GM12878 (cell line): ENCODE data around the gene MMADHC. TPM values are rescaled to one million over a fixed set of nuclear protein-coding genes. Genes with fewer than 3 reads are reported as not detected.

Experiments used
- ATAC-seq: fragments of 200-7000 bp; cut with Tn5 transposase; 3 replicates; pipeline ENCODE4 v1.9.1; 2020; ENCODE audit warnings: mild to moderate bottlenecking, moderate library complexity
- BruUV-seq: library from RNA; stranded (reverse); fragments of 400-500 nt; replicated peaks from 2 replicates; lab custom pipeline; 2021; lab: Mats Ljungman, UMichigan
- CTCF ChIA-PET: fragments of 300-600 bp; sonication (Branson Sonifier 250); formaldehyde crosslinking; extraction: SDS; loops from one replicate; lab custom pipeline; 2021; ENCODE audit warnings: inconsistent platforms; lab: Yijun Ruan, JAX
- POLR2A ChIA-PET: fragments of 350-600 bp; formaldehyde crosslinking; extraction: SDS; loops from one replicate; lab custom pipeline; 2021; ENCODE audit warnings: inconsistent platforms; lab: Charles Lee
- RAD21 ChIA-PET: fragments of 300-600 bp; sonication (Branson Sonifier 250); formaldehyde crosslinking; loops from one replicate; lab custom pipeline; 2023; ENCODE audit warnings: antibody characterized with exemption; ENCODE audit not compliant: unreplicated experiment; lab: Charles Lee
- SMC1A ChIA-PET: fragments of 300-600 bp; sonication (Branson Sonifier 250); formaldehyde crosslinking; loops from one replicate; lab custom pipeline; 2023; ENCODE audit not compliant: unreplicated experiment, uncharacterized antibody; lab: Charles Lee
- DNase-seq: peaks from one replicate; pipeline ENCODE4 v3.0.0-alpha.2; 2011; ENCODE audit warnings: low read depth, low spot score
- FAIRE-seq: peaks from 3 replicates; lab custom pipeline; 2011; peaks lifted over from hg19 to GRCh38; lab: Jason Lieb, UNC
- H2AFZ ChIP-seq: 2 replicates; pipeline ENCODE4 v1.6.0; 2011; ENCODE audit warnings: low read depth, low read length, control low read depth; ENCODE audit not compliant: control insufficient read depth
- H3K27ac ChIP-seq: 2 replicates; pipeline ENCODE4 v1.5.1; 2011; ENCODE audit warnings: control low read depth; ENCODE audit not compliant: control insufficient read depth, insufficient read depth
- H3K27me3 ChIP-seq, 2 experiments: replicated peaks in 1 of 2; 2 replicates each; pipeline versions ENCODE4 v1.6.0 to v1.6.1; 2011; ENCODE audit warnings: low read length in 1 of 2; ENCODE audit not compliant: control insufficient read depth in 2 of 2, insufficient read depth in 2 of 2
- H3K36me3 ChIP-seq, 2 experiments: 2 replicates each; pipeline ENCODE4 v1.5.1; 2011; ENCODE audit warnings: low read length in 1 of 2; ENCODE audit not compliant: control insufficient read depth in 2 of 2, insufficient read depth in 2 of 2
- H3K4me1 ChIP-seq: 2 replicates; pipeline ENCODE4 v1.6.1; 2011; ENCODE audit warnings: mild to moderate bottlenecking, low read length, moderate library complexity, mixed read lengths; ENCODE audit not compliant: control insufficient read depth, insufficient read depth
- H3K4me2 ChIP-seq: 2 replicates; pipeline ENCODE4 v1.6.0; 2011; ENCODE audit warnings: control low read depth; ENCODE audit not compliant: control insufficient read depth, insufficient read depth
- H3K4me3 ChIP-seq: fragments of 200-600 bp; sonication (generic); 2 replicates; pipeline ENCODE4 v1.5.1; 2016
- H3K79me2 ChIP-seq: 2 replicates; pipeline ENCODE4 v1.6.0; 2011; ENCODE audit warnings: low read length; ENCODE audit not compliant: control insufficient read depth, insufficient read depth
- H3K9ac ChIP-seq: 2 replicates; pipeline ENCODE4 v1.8.0; 2011; ENCODE audit warnings: low read length, control low read depth, mixed read lengths; ENCODE audit not compliant: control insufficient read depth, insufficient read depth
- H3K9me3 ChIP-seq: replicated peaks from 3 replicates; pipeline ENCODE4 v1.5.1; 2011; ENCODE audit warnings: mild to moderate bottlenecking, low read length; ENCODE audit not compliant: control insufficient read depth, insufficient read depth
- H4K20me1 ChIP-seq: 2 replicates; pipeline ENCODE4 v1.6.0; 2011; ENCODE audit not compliant: control insufficient read depth, insufficient read depth
- BACH1 ChIP-seq: fragments of 450-650 bp; IDR thresholded peaks from 2 replicates; pipeline ENCODE4 v1.6.1; 2017; ENCODE audit warnings: mild to moderate bottlenecking, borderline replicate concordance
- BCL11A ChIP-seq: IDR thresholded peaks from 2 replicates; pipeline ENCODE4 v1.6.1; 2011; ENCODE audit warnings: low read depth, low read length
- CBX5 ChIP-seq: sonication (generic); IDR thresholded peaks from 2 replicates; pipeline ENCODE4 v1.6.1; 2016; ENCODE audit warnings: low read depth, moderate library complexity, mild to moderate bottlenecking, inconsistent platforms
- CEBPZ ChIP-seq: fragments of 150-350 bp; IDR thresholded peaks from 2 replicates; pipeline ENCODE4 v1.6.1; 2016; ENCODE audit warnings: low read depth, low read length
- GABPA ChIP-seq: IDR thresholded peaks from 2 replicates; pipeline ENCODE4 v1.6.1; 2014; ENCODE audit warnings: antibody characterized with exemption, low read depth, mild to moderate bottlenecking, inconsistent platforms
- IKZF2 ChIP-seq, 2 experiments: fragments of 450-650 bp; IDR thresholded peaks; 2 replicates each; pipeline ENCODE4 v1.6.1; 2017; ENCODE audit warnings: mild to moderate bottlenecking in 2 of 2, moderate library complexity in 2 of 2
- IRF3 ChIP-seq: fragments of 450-650 bp; IDR thresholded peaks from 2 replicates; pipeline ENCODE4 v1.6.1; 2014; ENCODE audit warnings: mild to moderate bottlenecking
- NFXL1 ChIP-seq: fragments of 450-650 bp; IDR thresholded peaks from 2 replicates; pipeline ENCODE4 v1.6.1; 2017; ENCODE audit warnings: antibody characterized with exemption, mild to moderate bottlenecking, borderline replicate concordance
- PAX8 ChIP-seq: fragments of 450-650 bp; IDR thresholded peaks from 2 replicates; pipeline ENCODE4 v1.6.1; 2017; ENCODE audit warnings: mild to moderate bottlenecking, moderate library complexity
- POLR2A ChIP-seq: IDR thresholded peaks from 2 replicates; pipeline ENCODE4 v1.6.1; 2011; ENCODE audit warnings: low read depth, mild to moderate bottlenecking, low read length
- RAD51 ChIP-seq: fragments of 450-650 bp; IDR thresholded peaks from 2 replicates; pipeline ENCODE4 v1.6.1; 2016; ENCODE audit warnings: moderate library complexity, mild to moderate bottlenecking, inconsistent platforms
- RELA ChIP-seq: fragments of 450-650 bp; IDR thresholded peaks from 2 replicates; pipeline ENCODE4 v1.8.0; 2014; ENCODE audit warnings: borderline replicate concordance; ENCODE audit not compliant: partially characterized antibody
- SMARCA5 ChIP-seq: fragments of 450-650 bp; IDR thresholded peaks from 2 replicates; pipeline ENCODE4 v1.6.1; 2017; ENCODE audit warnings: mild to moderate bottlenecking
- STAT3 ChIP-seq: IDR thresholded peaks from 2 replicates; pipeline ENCODE4 v1.6.1; 2011; ENCODE audit warnings: low read depth, low read length, improper control_type of control experiment
- ZNF217 ChIP-seq: fragments of 450-650 bp; IDR thresholded peaks from 2 replicates; pipeline ENCODE4 v1.6.1; 2017; ENCODE audit warnings: antibody characterized with exemption, mild to moderate bottlenecking
- ZNF384 ChIP-seq: IDR thresholded peaks from 2 replicates; pipeline ENCODE4 v1.6.1; 2012; ENCODE audit warnings: low read depth, mild to moderate bottlenecking, low read length, improper control_type of control experiment, borderline replicate concordance
- WGBS: methylation state at CpG from one replicate; pipeline ENCODE4 v1.1.6; 2016; ENCODE audit warnings: low lambda C conversion rate; ENCODE audit not compliant: insufficient replicate concordance, insufficient coverage; ENCODE audit errors: missing lambda C conversion rate; 5-methylcytosine and 5-hydroxymethylcytosine counted together
- in situ Hi-C: fragments of 300-500 bp; cut with MboI; formaldehyde crosslinking; loops from 9 replicates; pipeline ENCODE4 v1.14.3; 2018; ENCODE audit warnings: mixed read lengths
- intact Hi-C: fragments of 100-400 bp; cut with micrococcal nuclease; formaldehyde crosslinking; loops from one replicate; pipeline ENCODE4 v1.14.2; 2022; ENCODE audit not compliant: unreplicated experiment
- polyA plus RNA-seq, 11 experiments: library from polyadenylated mRNA; depleted of rRNA in 4 of 11; unstranded in 6 of 11; stranded (reverse) in 5 of 11; fragments of >200 nt; fragmentation: Nextera tagmentation in 4 of 11; fragmentation: Illumina TruSeq in 1 of 11; extraction: Ambion mirVana in 4 of 11; extraction: Trizol in 1 of 11; gene quantifications; 1 replicate in 1 of 11; 2 replicates in 10 of 11; pipeline versions ENCODE4 v1.2.1 to v1.2.3, GENCODE V29; 2011 to 2016; ENCODE audit warnings: inconsistent platforms in 2 of 11, missing spikeins in 2 of 11, low read depth in 1 of 11
- total RNA-seq, 4 experiments: library from RNA; depleted of rRNA in 3 of 4; stranded (reverse); fragments of >200 nt in 3 of 4; fragmentation: Illumina TruSeq in 1 of 4; extraction: Trizol in 1 of 4; gene quantifications; 2 replicates each; pipeline versions ENCODE4 v1.2.1 to v1.2.3, GENCODE V29; 2013 to 2021
- TF ChIP-seq, protein P1 (sequence below): fragments of 450-650 bp; IDR thresholded peaks from 2 replicates; pipeline ENCODE4 v1.6.1; 2016; ENCODE audit warnings: mild to moderate bottlenecking, moderate library complexity, borderline replicate concordance

MMADHC gene
- total and polyA plus RNA-seq, 10 of the 15 experiments (the other 5 are each of a cell fraction or from before 2014, with no cell fraction given) = 93.6 to 415 (median 147) TPM

- TF ChIP-seq, protein P1, sequence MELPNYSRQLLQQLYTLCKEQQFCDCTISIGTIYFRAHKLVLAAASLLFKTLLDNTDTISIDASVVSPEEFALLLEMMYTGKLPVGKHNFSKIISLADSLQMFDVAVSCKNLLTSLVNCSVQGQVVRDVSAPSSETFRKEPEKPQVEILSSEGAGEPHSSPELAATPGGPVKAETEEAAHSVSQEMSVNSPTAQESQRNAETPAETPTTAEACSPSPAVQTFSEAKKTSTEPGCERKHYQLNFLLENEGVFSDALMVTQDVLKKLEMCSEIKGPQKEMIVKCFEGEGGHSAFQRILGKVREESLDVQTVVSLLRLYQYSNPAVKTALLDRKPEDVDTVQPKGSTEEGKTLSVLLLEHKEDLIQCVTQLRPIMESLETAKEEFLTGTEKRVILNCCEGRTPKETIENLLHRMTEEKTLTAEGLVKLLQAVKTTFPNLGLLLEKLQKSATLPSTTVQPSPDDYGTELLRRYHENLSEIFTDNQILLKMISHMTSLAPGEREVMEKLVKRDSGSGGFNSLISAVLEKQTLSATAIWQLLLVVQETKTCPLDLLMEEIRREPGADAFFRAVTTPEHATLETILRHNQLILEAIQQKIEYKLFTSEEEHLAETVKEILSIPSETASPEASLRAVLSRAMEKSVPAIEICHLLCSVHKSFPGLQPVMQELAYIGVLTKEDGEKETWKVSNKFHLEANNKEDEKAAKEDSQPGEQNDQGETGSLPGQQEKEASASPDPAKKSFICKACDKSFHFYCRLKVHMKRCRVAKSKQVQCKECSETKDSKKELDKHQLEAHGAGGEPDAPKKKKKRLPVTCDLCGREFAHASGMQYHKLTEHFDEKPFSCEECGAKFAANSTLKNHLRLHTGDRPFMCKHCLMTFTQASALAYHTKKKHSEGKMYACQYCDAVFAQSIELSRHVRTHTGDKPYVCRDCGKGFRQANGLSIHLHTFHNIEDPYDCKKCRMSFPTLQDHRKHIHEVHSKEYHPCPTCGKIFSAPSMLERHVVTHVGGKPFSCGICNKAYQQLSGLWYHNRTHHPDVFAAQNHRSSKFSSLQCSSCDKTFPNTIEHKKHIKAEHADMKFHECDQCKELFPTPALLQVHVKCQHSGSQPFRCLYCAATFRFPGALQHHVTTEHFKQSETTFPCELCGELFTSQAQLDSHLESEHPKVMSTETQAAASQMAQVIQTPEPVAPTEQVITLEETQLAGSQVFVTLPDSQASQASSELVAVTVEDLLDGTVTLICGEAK = no peak
- TF ChIP-seq IRF3 = no peak
These were observed 46.5 kb upstream of the MMADHC start (continued) for GRCh38 chr2:149634103-149634502.

DNA sequence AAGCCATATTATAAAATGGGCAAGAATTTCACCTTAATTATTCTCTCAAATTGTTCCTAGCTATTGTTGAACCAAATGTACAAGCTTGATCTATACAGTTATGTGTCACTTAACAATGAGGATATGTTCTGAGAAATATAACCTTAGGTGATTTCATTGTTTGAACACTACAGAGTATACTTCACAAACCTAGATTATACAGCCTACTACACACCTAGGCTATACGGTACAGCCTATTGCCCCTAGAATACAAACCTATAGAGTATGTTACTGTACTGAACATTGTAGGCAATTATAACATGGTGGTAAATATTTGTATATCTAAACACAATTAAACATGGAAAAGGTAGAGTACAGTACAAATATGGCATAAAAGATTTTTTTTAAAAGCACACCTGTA, 42.9 kb upstream of the MMADHC start:
- Histone ChIP-seq H3K4me1 (no peaks in the 10 kb centered on the region), H3K4me3 (no peak overlapping the region), H3K79me2 (no peaks in the 10 kb centered on the region), H3K9ac (no peak overlapping the region), H3K9me3 (no peaks in the 10 kb centered on the region), H3K36me3 (no peaks in the 10 kb centered on the region), H3K4me2 (no peak overlapping the region), H3K27ac (no peak overlapping the region), H2AFZ (no peak overlapping the region), H3K27me3 (no peaks in the 10 kb centered on the region; a peak in 1 of 4 replicates), H4K20me1 (no peaks in the 10 kb centered on the region)
- no peak for DNase-seq
- ATAC-seq = no peak
- WGBS = 5% methylated on average over 1 of the region's 1 CpG
- no TSS peak for BruUV-seq
- CTCF ChIA-PET = interaction anchor here (1.3 kb wide), 1 partner anchor 24 kb away, joined by 3 read pairs; no protein-coding TSS in a partner anchor
- RAD21 ChIA-PET = no interaction called here
- FAIRE-seq = no peak
- intact Hi-C loops (no loop called here), in situ Hi-C loops (no loop called here)
- TF ChIP-seq ZNF384 = no peak
- TF ChIP-seq RELA = no peak
- no peak for TF ChIP-seq CEBPZ
- no peak for TF ChIP-seq ZNF217
- no peak for TF ChIP-seq GABPA
- no peak for TF ChIP-seq POLR2A
- no peak for TF ChIP-seq IKZF2 (IDR thresholded peaks at IDR 0.05)
- TF ChIP-seq STAT3 = no peak
- no peak for TF ChIP-seq NFXL1
- no peak for TF ChIP-seq SMARCA5
- TF ChIP-seq CBX5 = no peak
- TF ChIP-seq BACH1 = no peak
- no peak for TF ChIP-seq BCL11A
- TF ChIP-seq RAD51 = no peak
- no peak for TF ChIP-seq PAX8
- POLR2A ChIA-PET = no interaction called here
- SMC1A ChIA-PET = no interaction called here
